Breast epithelium (tissue), 3 donors: ENCODE results near the gene ANKS1B.

Experiments used
- CTCF ChIP-seq, 3 donors: fragments of 450-650 bp; IDR thresholded peaks; one replicate each; pipeline ENCODE4 v1.5.1; 2016 to 2017; ENCODE audit warnings: antibody characterized with exemption in 3 of 3, mild to moderate bottlenecking in 3 of 3, moderate library complexity in 3 of 3
- POLR2A ChIP-seq: fragments of 450-650 bp; IDR thresholded peaks from one replicate; pipeline ENCODE4 v1.6.1; 2016; ENCODE audit warnings: antibody characterized with exemption, mild to moderate bottlenecking, moderate library complexity

- no peak for TF ChIP-seq CTCF (IDR thresholded peaks at IDR 0.05)
- no peak for TF ChIP-seq POLR2A
Measured at GRCh38 chr12:98863167-98863566, 1121.6 kb downstream of the ANKS1B start.
